Thyroid gland (tissue), 4 donors: ENCODE measurements around the gene CTIF.

Experiments
- CTCF ChIP-seq, 6 experiments: fragments of 200-600 bp in 3 of 6; fragments of 450-650 bp in 3 of 6; sonication (generic) in 3 of 6; IDR thresholded peaks; one replicate each; pipeline ENCODE4 v1.5.1; 2016 to 2019; ENCODE audit warnings: antibody characterized with exemption in 6 of 6, mild to moderate bottlenecking in 2 of 6, inconsistent platforms in 1 of 6, moderate library complexity in 1 of 6
- POLR2A ChIP-seq, 2 donors: fragments of 450-650 bp; IDR thresholded peaks; one replicate each; pipeline ENCODE4 v1.6.1; 2017; ENCODE audit warnings: antibody characterized with exemption in 2 of 2, mild to moderate bottlenecking in 2 of 2, moderate library complexity in 1 of 2

- no peak for TF ChIP-seq CTCF (IDR thresholded peaks at IDR 0.05)
- no peak for TF ChIP-seq POLR2A (IDR thresholded peaks at IDR 0.05)
These were observed 247.1 kb downstream of the CTIF start for GRCh38 chr18:48785736-48786454.
